Activated T-cell treated with anti-CD3 and anti-CD28 coated beads, Interleukin-2, amount 50 U/mL, for 72 hours (primary cell): ENCODE measurements around the gene CDKN2B-AS1. TPM values are rescaled to one million over a fixed set of nuclear protein-coding genes. Genes with fewer than 3 reads are reported as not detected.

Experiments
- ATAC-seq, 2 donors: fragments of 150-1000 bp; cut with Tn5 transposase; replicated peaks in 1 of 2; 2 replicates each; pipeline ENCODE4 v1.10.0; 2021; ENCODE audit warnings: moderate library complexity in 2 of 2, mild to moderate bottlenecking in 1 of 2
- DNase-seq, 2 donors: peaks; one replicate each; pipeline ENCODE4 v3.0.0; 2021 to 2022; ENCODE audit warnings: mixed read lengths in 1 of 2
- H3K27ac Mint-ChIP-seq: one replicate; pipeline ENCODE4 v1.8.0; 2022; ENCODE audit warnings: mild to moderate bottlenecking, moderate library complexity, mixed read lengths
- H3K27me3 Mint-ChIP-seq: one replicate; pipeline ENCODE4 v1.8.0; 2022; ENCODE audit warnings: low read depth, mixed read lengths
- H3K36me3 Mint-ChIP-seq, 2 donors: one replicate each; pipeline ENCODE4 v1.8.0; 2022; ENCODE audit warnings: mixed read lengths in 2 of 2, mild to moderate bottlenecking in 1 of 2; ENCODE audit not compliant: insufficient read depth in 2 of 2
- H3K4me1 Mint-ChIP-seq: one replicate; pipeline ENCODE4 v1.8.0; 2022; ENCODE audit warnings: low read depth, mixed read lengths
- H3K4me3 Mint-ChIP-seq, 2 donors: one replicate each; pipeline ENCODE4 v1.8.0; 2022; ENCODE audit warnings: mild to moderate bottlenecking in 2 of 2, mixed read lengths in 2 of 2, moderate library complexity in 2 of 2
- H3K9me3 Mint-ChIP-seq, 2 donors: one replicate each; pipeline ENCODE4 v1.8.0; 2022; ENCODE audit warnings: mixed read lengths in 2 of 2
- total RNA-seq, 2 donors: library from RNA; stranded (reverse); gene quantifications; one replicate each; pipeline ENCODE4 v1.2.3, GENCODE V29; 2022

The CDKN2B-AS1 gene
- total RNA-seq, 2 donors from 2014 or later, result 0.70 to 1.0 TPM

DNA sequence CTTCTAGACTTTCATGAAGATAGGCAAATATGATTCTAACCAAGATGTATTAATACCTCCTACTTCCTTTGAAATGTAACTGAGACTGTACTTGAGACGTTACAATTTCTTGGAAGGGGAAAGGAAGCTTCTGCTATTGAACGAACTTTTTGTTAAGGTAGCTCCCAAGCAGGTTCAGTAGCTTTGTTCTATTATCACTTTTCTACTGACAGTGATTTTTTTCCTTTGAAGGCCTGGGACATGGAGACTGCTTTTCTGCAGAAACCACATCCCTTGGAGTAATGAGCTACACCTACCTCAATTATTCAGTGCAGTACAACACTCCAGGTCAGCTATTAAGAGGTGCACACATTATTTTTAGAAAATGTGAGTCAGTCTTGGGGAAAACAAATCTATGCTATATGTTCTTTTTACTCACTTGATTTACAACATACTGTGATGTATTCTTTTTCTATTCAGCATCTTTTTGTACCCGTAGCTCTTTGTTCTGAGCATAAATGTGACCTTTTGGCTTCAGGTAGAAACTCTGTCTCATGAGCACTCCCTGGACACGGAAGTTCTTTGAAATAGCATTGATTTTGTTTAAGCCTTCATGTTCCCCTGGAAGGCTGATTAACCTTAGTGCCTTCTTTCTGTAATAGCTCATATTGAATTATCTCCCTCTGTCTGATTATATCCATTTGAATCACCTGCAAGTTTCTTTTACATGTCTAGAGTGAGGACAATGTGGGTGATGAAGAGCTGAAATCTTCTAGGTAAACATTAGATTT is 71.0 kb downstream of the CDKN2B-AS1 start:
- DNase-seq (no peak), ATAC-seq (peak in 1 of 2 donors; percentile 26)
- peaks cover 55% of the 10 kb centered on the region for H3K27me3 Mint-ChIP-seq
- no peaks in the 10 kb centered on the region for H3K36me3 Mint-ChIP-seq
- H3K4me1 Mint-ChIP-seq, result peaks cover 16% of the 10 kb centered on the region
- no peaks in the 10 kb centered on the region for H3K9me3 Mint-ChIP-seq
- H3K27ac Mint-ChIP-seq, result no peak overlapping the region
- H3K4me3 Mint-ChIP-seq, result no peak overlapping the region

GRCh38 chr9:22067196-22067595 is 72.6 kb downstream of the CDKN2B-AS1 start:
- Mint-ChIP-seq H3K36me3 (no peaks in the 10 kb centered on the region), H3K4me1 (peaks cover 16% of the 10 kb centered on the region), H3K27ac (no peak overlapping the region), H3K27me3 (peaks cover 58% of the 10 kb centered on the region), H3K4me3 (no peak overlapping the region), H3K9me3 (no peaks in the 10 kb centered on the region)
- DNase-seq, result no peak
- no peak for ATAC-seq

DNA sequence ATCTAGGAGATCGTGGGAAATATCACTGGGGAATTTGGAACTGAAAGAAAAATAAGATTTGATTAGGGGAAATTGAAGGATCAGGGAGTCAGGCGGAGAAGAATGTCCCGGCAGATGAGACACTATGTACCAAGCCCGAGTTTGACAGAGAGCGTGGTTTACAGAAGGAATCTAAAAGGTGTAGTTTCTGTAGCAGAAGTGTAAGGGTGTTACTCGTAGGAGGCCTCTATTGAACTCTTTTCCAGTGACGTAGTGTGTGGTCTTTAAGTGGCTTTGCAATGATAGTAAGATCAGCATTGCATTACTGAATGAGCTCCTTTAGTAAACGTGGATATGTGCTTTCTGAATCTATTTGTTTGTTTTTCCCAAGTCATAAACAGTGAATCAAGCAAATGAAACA is 73.8 kb downstream of the CDKN2B-AS1 start:
- peak; percentile 25 to 54 for ATAC-seq
- Mint-ChIP-seq H3K4me1 (peaks cover 20% of the 10 kb centered on the region), H3K4me3 (no peak overlapping the region), H3K27ac (no peak overlapping the region), H3K9me3 (no peaks in the 10 kb centered on the region), H3K27me3 (peaks cover 55% of the 10 kb centered on the region), H3K36me3 (no peaks in the 10 kb centered on the region)
- DNase-seq, result no peak

DNA sequence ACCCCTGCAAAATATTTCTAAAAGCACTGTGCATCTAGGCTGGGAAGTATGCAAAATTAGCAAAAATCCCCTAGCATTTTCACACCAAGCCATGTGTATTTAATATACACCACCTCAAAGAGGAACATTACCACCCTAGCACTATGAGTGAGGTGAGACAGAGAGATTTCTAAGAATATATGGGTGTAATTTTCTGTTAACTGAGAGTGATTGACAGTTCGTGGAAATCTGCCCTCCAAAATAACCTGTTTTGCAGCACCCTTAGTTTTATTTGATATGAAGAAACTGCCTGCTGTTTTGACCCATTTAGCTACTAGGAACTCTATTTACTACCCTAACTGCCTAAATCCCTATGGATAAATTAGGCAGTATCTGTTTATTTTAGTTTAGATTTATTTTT is 78.8 kb downstream of the CDKN2B-AS1 start:
- Mint-ChIP-seq H3K36me3 (peaks cover 4 to 5% of the 10 kb centered on the region in 2 donors), H3K27ac (peak overlapping the region; percentile 25), H3K4me1 (peaks cover 32% of the 10 kb centered on the region), H3K27me3 (peaks cover 61% of the 10 kb centered on the region), H3K9me3 (no peaks in the 10 kb centered on the region), H3K4me3 (peak overlapping the region in 1 of 2 donors; percentile 41)
- ATAC-seq (peak; percentile 78), DNase-seq (no peak)

DNA sequence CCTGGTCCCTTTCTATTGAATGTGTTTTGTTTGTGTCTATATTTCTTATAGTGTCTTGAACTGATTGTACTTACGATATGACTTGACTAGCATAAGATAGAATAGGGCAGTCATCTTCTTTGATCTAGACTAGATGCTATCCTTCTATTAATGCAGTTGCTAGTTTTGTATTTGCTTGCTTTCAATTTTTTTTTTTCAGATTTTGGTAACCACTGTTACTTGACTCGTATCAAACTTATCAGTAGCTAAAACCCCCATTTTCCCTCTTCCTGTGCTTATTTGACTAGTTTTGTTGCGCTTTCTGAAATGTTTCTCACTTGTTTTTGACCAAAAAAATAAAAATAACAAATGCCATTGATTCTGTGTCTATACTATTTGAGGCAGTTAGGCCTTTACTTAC is 83.5 kb downstream of the CDKN2B-AS1 start:
- Mint-ChIP-seq H3K9me3 (no peaks in the 10 kb centered on the region), H3K4me3 (peak overlapping the region in 1 of 2 donors; percentile 26), H3K27ac (peak overlapping the region; percentile 8), H3K27me3 (peaks cover 68% of the 10 kb centered on the region), H3K4me1 (peaks cover 60% of the 10 kb centered on the region), H3K36me3 (peaks cover 5% of the 10 kb centered on the region in 2 donors)
- no peak for ATAC-seq
- no peak for DNase-seq

DNA sequence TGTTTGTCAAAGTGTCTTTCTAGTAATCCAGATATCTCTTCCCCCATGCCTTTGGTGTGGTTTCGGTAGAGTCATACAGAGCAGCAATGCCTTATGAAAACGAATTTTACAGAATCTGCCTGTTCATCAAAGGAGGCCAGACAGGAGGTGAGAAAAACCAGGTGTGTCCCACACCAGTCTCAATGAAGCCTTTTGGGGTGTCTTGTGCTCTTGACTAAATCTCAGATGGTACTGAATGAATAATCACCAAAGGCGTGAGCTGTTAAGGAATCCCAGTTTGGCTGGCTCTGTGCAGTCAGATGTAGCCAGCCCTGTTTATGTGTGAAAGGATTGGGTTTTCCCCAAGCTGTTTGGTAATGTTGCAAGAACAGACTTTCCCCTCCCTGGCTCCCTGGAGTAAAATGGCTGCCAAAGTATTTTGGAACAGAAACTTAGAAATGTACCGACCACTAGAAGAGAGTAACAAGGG is 85.3 kb downstream of the CDKN2B-AS1 start:
- H3K27ac Mint-ChIP-seq, result peak overlapping the region; percentile 4
- peaks cover 70% of the 10 kb centered on the region for H3K27me3 Mint-ChIP-seq

GRCh38 chr9:22084336-22085035 is 89.9 kb downstream of the CDKN2B-AS1 start:
- ATAC-seq (no peak), DNase-seq (no peak)
- Mint-ChIP-seq H3K9me3 (no peaks in the 10 kb centered on the region), H3K27ac (no peak overlapping the region), H3K27me3 (peaks cover 86% of the 10 kb centered on the region), H3K4me3 (no peak overlapping the region), H3K4me1 (peaks cover 17% of the 10 kb centered on the region), H3K36me3 (peaks cover 0 to 2% of the 10 kb centered on the region in 2 donors)

More for the DNA sequence above, 85.3 kb downstream of the CDKN2B-AS1 start:
- no peaks in the 10 kb centered on the region for H3K9me3 Mint-ChIP-seq
- H3K4me3 Mint-ChIP-seq, result peak overlapping the region; percentile 24 to 60
- DNase-seq (peak; percentile 74 to 79), ATAC-seq (peak; percentile 93 to 97)
- H3K4me1 Mint-ChIP-seq, result peaks cover 43% of the 10 kb centered on the region
- H3K36me3 Mint-ChIP-seq, result peaks cover 5 to 6% of the 10 kb centered on the region in 2 donors

GRCh38 chr9:22088053-22088716 is 93.6 kb downstream of the CDKN2B-AS1 start:
- no peak for DNase-seq
- peaks cover 3 to 11% of the 10 kb centered on the region in 2 donors for H3K36me3 Mint-ChIP-seq
- no peak overlapping the region for H3K27ac Mint-ChIP-seq
- ATAC-seq, result no peak
- H3K4me1 Mint-ChIP-seq, result no peaks in the 10 kb centered on the region
- peaks cover 0 to 3% of the 10 kb centered on the region in 2 donors for H3K9me3 Mint-ChIP-seq
- H3K4me3 Mint-ChIP-seq, result no peak overlapping the region
- H3K27me3 Mint-ChIP-seq, result peaks cover 89% of the 10 kb centered on the region

DNA sequence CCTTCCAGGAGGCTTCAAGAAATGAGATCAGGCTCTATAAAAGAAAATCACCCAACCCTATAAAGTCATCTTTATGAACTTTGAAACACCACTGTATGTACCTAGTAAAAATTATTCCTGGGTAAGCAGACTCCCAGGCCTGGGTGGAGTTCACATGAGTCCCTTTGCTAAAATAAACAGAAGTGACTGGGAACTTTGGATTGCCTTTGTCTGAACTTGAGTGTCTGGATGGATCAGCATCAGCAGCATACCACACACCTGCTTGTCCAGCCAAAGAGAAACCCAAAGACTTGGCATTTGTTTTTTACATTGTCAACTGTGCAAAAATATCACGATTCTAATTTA is 94.1 kb downstream of the CDKN2B-AS1 start:
- no peak for ATAC-seq
- Mint-ChIP-seq H3K27ac (no peak overlapping the region), H3K36me3 (peaks cover 3 to 11% of the 10 kb centered on the region in 2 donors), H3K27me3 (peaks cover 88% of the 10 kb centered on the region), H3K4me1 (no peaks in the 10 kb centered on the region), H3K9me3 (peaks cover 0 to 3% of the 10 kb centered on the region in 2 donors), H3K4me3 (no peak overlapping the region)
- no peak for DNase-seq

- Mint-ChIP-seq H3K27me3 (peaks cover 82% of the 10 kb centered on the region), H3K9me3 (peaks cover 0 to 2% of the 10 kb centered on the region in 2 donors), H3K27ac (no peak overlapping the region), H3K36me3 (peaks cover 4 to 11% of the 10 kb centered on the region in 2 donors), H3K4me1 (peaks cover 42% of the 10 kb centered on the region), H3K4me3 (peak overlapping the region in 1 of 2 donors; percentile 27)
- DNase-seq, result peak in 1 of 2 donors; percentile 21
- peak; percentile 89 to 90 for ATAC-seq
Observed at GRCh38 chr9:22097707-22098106, 103.1 kb downstream of the CDKN2B-AS1 start.

- H3K27me3 Mint-ChIP-seq, result peaks cover 74% of the 10 kb centered on the region
Observed at GRCh38 chr9:22098643-22099332, 104.2 kb downstream of the CDKN2B-AS1 start.

GRCh38 chr9:22100626-22101025 is 106.0 kb downstream of the CDKN2B-AS1 start:
- no peak overlapping the region for H3K4me3 Mint-ChIP-seq
- H3K4me1 Mint-ChIP-seq, result peaks cover 61% of the 10 kb centered on the region
- no peaks in the 10 kb centered on the region for H3K9me3 Mint-ChIP-seq
- ATAC-seq (no peak), DNase-seq (no peak)
- no peaks in the 10 kb centered on the region for H3K36me3 Mint-ChIP-seq
- no peak overlapping the region for H3K27ac Mint-ChIP-seq
- peaks cover 59% of the 10 kb centered on the region for H3K27me3 Mint-ChIP-seq

More at GRCh38 chr9:22098643-22099332, 104.2 kb downstream of the CDKN2B-AS1 start:
- DNase-seq (no peak), ATAC-seq (no peak)
- H3K36me3 Mint-ChIP-seq, result peaks cover 1 to 9% of the 10 kb centered on the region in 2 donors
- no peak overlapping the region for H3K4me3 Mint-ChIP-seq
- H3K27ac Mint-ChIP-seq, result no peak overlapping the region
- H3K9me3 Mint-ChIP-seq, result no peaks in the 10 kb centered on the region
- peaks cover 43% of the 10 kb centered on the region for H3K4me1 Mint-ChIP-seq
